Activated CD4-positive, alpha-beta T cell treated with anti-CD3 and anti-CD28 coated beads, Interleukin-2, amount 50 U/mL, for 24 hours (primary cell): ENCODE measurements around the gene DMRT2.

Source experiments
- DNase-seq, 2 donors: peaks; one replicate each; pipeline ENCODE4 v3.0.0-alpha.2; 2020; ENCODE audit warnings: low read depth in 1 of 2, low spot score in 1 of 2

Gene DMRT2

DNA sequence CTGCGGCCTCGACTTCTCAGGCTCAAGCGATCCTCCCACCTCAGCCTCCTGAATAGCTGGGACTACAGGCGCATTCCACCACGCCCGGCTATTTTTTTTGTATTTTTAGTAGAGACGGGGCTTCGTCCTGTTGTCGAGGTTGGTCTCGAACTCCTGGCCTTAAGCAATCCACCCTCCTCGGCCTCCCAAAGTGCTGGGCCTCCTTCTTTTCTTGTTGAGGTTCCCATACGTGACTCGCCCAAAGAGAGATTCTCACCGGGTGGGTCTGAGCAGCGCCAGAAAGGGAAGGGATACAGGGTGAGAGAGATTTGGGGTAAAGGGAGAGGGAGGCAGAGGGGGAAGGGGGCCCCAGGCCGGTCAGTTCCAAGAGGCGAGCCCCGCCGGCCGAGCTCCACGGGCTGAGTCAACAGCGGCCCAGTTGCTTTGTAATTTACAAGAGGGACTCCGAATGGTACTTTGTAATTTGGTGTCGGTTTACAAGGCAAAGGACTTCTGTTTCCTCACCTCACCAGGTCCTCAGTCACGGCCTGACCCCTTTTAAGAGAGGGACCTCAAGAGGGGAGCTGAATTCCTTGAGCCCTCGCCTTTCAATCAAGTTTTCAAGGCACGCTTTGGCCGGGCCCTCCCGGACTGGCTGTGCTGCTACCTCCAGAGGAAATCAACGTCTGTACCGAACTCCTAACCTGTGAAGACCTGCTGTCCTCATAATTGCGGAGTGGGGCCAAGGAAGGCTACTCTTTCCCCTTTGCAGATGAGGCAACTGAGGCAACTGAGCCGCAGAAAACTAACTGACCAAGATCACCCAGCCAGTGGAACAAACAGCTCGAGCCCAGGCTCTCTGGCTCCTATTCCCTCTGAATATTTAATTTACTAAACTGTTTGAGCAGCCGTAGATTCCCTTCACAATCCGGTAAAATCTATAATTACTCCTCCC is 3.3 kb upstream of the DMRT2 start:
- DNase-seq, result no peak

DNA sequence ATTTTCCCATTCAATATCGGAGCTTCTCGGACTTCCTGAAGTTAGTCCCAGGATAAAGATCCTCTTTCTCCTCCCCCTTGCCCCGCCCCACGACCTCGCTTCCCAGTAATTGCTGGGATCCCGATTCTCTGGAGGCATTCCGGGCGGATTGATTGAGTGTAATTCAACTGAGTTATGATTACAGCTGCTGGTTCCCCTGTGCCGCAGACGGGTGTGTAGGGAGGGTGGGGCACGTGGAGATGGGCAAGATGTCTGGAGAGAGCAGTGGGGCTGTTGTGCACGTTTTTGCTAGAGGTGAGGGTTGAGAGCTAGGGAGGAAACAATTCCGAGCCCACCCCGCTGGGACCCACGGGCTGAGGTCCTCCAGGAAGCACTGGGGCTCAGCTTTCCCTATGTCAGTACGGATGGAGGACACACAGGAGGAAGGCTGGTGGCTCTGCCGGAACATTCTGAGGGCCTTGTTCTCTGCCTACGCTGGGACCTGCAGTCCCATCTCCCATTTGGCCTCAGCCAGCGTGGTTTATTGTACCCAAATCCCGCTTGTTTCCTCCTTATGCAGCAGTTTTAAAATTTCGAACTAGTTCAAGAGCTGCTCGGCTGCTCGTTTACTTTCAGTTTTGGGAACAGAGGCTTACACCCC is 2.4 kb upstream of the DMRT2 start:
- no peak for DNase-seq

DNA sequence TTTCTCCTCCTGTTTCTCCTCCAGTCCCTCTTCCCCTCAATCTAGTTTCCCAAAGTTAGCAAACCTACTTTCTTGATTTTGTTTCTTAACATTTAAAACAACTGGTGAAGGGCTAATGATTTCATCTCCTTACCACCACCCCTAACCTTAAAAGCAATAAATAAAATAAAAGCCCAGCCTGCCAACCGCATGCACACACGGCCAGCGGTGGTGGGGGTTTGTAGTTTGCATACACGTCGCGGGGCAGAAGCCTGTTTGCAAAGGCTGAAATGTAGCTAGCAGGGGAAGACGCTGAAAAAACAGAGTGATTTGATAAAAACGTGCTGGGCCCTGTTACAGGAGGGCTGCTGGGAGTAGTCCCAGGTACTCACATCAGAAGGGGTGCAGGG is 1.9 kb upstream of the DMRT2 start:
- DNase-seq, result no peak

DNA sequence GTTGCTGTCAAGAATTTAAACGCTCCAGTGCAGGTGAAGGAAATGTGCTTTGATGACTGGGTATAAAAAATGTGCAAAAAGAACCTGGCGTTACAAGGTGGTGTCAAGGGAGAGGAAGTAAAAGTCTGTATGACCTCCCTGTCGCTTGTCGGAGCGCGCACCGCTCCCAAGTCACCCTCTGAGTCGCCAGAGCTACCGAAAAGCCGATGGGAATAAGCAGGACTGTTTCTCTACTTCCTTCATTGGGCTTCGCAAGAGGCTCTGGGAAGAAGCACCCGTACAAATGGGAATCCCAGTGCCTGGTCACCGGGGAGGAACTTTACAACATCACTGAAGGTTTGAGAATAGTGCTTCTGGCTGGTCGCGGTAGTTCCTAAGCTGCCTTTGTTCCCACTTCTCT is 1.3 kb upstream of the DMRT2 start:
- DNase-seq, result no peak

DNA sequence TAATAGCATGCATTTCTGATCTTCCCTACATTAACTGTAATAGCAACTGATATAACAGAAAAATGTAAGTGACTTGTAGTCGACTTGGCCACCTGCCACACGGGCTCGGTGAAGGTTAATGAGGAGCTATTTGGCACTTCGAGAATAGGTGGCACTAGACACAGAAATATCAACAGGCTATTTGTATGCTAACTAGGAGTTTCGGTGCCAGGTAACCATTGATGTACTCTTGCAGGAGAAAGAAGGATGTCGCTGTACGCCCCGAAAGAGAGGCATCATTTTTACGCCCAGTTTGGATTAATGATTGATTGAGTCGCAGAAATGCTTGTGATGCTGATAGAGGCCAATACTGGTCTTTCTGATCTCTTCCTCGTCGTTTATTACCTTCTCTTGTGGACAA is 516 bp upstream of the DMRT2 start:
- no peak for DNase-seq

DNA sequence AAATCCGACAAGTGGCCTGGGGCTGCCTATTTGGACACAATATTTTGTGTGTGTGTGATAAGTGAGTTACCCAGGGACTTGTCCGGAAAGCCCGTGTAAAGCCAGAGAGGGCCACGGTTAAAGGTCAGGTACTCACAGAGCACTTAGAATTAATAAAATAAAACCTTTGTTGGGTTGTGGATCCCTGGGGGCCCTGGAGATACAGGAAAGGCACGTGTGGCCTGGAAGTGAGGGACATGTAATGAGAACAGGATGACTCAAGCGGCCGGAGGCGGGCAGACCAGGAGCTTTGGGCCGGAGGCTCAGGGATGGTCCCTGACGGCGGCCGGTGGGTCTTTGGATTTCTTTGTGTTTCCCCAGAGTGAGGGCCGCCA is 1.0 kb downstream of the DMRT2 start:
- DNase-seq, result no peak

DNA sequence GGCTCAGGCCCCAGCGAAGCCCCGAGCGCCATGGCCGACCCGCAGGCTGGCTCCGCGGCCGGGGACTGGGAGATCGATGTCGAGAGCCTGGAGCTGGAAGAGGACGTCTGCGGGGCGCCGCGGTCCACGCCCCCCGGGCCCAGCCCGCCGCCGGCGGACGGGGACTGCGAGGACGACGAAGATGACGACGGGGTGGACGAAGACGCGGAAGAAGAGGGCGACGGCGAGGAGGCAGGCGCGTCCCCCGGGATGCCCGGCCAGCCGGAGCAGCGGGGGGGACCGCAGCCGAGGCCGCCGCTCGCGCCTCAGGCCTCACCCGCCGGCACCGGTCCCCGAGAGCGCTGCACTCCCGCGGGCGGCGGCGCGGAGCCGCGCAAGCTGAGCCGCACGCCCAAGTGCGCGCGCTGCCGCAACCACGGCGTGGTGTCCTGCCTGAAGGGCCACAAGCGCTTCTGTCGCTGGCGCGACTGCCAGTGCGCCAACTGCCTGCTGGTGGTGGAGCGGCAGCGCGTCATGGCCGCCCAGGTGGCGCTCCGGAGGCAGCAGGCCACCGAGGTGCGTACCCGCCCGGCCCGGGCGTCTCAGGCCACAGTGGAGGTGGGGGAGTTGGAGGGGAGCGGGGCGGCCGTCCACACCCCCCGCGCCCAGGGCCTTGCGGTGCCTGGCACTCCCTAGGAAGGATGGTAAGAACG is 1.6 kb downstream of the DMRT2 start:
- no peak for DNase-seq

DNA sequence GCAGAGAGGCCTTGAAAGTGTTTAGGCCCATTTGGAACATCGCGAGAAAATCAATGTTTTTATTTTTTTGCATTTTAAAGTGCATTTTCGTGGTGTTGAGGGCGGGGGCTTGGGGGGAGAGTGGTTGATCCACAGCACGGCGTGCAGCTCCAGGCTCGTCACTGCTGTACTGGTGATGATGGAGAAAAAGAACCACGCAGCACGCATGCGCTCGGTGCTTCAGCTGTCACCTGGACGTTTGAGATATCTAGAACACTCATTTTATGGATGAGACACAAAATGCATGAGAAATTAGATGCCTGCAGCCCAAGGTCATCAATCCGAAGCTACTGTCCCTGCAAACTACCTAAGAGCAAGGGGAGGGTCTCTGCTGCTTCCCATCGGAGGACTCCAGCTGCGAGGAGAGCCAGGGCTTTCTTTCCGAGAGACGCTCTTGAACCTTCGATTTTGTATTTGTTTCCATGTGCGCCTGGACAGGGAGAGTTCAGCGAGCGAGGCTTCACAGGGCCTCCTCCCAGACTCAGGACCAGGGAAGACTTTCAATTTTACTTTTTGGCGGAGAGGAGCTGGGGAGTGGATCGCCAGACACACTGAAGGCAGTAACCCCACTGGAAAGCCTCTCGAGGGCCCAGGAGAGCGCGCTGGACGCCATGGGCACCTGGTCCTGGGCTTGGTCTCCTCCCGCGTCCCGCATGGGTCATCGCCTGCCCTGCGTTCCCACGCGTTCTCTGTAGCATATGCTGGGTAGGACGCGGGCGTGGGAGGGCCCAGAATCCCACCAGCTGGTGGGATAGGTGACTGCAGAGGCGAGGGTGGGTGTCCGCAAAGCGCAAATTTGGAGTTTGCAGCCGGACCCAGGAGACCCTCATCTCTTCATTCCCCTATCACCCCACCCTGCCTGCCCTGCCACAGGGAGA is 2.5 kb downstream of the DMRT2 start:
- no peak for DNase-seq

DNA sequence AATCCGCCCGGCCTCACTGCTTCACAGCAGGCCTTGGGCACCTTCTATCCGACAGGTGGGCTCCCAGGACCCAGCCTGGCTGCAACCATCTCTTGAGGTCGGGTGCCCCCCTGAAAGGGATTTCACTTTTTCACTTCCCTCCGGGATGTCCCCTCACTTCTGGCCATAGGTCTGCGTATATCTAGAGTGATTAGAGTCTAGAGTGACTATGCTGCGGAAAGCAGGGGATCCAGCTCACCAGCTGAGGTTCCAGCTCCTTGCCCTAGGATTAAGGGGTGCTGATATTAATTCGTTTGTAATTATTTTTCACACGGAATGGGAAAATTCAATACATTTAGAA is 3.1 kb downstream of the DMRT2 start:
- DNase-seq, result no peak

DNA sequence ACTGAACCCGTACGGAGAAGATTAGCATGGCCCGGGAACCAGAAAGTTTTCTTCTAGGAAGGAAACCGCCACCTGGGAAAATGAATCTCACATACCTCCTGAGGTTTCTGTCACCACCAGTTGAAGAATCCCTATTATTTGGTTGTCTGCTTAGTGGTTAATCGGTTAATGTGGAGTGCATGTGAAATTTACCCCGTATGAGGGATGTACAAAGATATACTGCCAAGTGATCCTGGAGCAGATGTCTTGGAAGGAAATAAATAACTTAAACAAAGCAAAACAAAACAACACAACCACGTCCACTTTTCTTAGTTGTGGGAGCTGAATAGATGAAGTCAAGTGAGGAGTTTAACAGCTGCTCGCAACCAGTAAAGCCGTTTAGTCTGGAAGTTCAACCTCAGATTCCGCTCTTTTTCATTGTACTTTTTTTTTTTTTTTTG is 3.8 kb downstream of the DMRT2 start:
- DNase-seq, result no peak

DNA sequence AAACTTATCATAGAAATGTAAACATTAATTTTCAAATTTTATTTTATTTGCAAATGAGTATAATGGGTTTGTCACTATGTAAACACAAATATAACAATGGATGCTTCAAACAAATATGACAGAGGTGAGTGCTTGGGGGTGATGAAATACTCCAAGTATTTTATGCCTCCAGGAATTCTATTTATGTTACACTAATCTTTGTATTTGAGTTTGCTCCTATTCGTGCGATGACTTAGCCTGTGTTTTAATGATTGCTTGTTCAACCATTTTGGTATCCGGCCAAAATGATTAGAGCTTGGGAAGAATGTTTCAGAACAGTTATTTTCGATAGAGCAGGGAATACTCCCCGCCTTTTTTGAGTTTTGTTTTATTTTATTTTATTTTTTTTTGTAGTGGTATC is 5.0 kb downstream of the DMRT2 start:
- no peak for DNase-seq

DNA sequence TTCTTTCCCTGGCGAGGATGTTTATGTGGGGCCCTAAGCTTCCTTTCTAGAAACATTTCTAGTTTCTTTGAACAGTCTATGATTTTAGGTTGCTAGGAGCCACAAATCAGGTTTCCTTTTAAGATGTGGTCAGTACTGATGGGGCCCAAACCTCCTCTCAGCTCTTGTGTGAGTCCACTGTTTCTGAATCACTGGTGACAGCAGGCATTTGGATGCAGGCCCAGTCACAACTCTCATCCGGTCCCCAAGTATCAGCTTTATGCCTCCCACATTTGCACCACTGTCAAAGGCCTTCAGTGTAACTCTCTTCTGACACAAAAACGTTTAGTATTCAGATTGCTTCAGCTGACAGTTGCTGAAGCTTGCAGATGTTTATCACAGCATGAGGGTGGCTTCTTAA is 7.8 kb downstream of the DMRT2 start:
- DNase-seq, result no peak

DNA sequence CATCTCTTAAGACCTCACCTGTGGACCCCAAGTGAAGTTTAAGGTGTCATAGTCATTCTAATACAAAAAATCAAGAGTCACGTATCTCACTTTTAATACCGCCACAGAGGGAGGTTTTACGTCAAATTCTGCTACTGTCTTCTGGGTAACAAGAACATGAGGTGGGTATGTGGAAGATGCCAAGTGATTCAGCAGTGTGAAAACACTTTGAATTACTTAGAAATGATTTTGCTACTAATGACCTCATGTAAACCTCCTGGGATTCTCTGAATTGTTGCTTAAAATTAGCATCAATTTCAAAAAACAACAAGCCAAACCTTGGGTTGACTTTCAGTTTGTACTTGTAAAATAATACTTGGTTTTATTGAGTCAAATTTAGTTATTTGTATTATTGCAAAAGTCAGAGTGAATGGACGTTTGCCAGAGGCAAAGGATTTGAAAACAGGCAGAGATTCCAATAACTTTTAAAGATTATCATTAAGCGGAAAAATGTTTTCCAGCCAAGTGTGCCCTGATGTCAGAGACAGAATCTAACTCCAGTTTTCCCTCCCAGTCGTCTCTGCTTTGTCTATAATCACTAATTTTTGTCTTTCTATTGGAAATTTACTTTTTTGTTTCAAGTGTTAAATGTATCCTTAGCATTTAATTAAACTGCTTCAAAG is 8.8 kb downstream of the DMRT2 start:
- DNase-seq, result no peak

DNA sequence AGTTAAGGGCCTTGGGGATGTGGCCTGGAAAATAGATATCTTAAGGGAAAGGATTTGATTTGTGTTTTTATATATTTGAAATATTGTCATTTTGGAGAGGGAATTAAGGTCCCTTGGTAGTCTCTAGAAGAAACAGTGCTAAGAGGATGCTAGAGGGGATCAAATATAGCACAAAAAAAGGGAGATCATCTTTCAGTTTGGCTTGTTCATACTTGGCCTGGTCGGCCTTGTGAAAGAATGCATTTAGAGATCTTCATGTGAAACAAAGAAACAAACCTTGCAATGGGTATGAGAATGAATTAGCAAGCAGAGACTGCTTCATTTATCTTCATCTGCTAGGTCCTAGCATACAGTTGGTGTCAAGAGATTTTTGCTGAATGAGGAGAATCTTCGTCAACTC is 15.0 kb downstream of the DMRT2 start:
- DNase-seq, result no peak

DNA sequence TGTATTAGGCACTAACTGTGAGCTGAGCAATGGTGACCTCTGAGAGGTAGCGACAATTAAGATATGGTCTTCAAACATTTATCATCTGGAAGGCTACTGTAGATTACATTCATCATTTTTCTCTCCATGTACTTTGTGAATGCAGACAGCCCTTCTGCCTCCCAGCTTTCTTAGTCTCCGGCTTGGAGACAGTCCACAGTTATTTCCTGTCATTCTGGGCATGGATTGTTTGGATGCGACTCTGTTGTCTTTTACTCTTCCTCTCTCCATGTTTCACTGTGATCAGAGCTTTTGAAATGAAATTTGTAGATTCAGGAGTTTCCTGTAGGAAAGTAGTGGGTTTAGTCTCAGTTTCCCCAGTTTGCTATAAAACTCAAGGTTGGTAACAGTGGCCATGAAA is 20.5 kb downstream of the DMRT2 start:
- DNase-seq, result no peak

DNA sequence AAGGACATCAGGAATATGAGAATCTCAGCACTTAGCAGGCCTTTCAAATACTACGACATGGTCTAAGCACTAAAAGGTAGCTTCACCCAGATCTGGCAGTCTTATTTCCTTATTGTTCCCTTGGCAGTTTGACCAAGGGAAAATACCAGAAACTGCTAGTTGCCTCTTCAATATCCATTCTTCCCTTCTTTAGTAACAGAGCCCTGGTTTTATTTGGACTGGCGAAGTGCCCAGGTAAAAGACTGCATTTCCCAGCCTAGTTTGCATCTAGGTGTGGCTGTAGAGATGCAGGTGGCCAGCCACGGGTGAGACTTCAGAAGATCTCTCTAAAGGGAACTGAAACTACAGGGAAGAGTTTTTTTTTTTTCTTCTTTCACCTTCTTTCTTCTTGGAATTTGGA is 21.6 kb downstream of the DMRT2 start:
- DNase-seq, result no peak

DNA sequence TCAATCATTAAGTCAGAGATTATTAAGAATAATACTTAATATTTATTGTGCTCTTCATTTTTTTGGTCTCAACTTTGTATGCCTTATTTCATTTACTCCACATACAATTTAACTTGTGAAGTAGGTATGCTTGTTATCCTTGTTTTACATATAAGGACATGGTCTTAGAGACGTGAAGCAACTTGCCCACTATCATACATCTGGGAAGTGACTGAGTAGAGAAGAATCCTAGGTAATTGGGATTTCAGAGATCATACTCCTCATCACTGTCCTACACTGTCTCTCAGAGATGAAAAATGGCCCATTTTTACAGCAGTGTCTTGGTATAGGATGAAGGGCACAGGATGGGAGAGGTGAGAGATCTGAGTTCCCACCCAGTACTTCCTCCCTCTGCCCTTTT is 23.3 kb downstream of the DMRT2 start:
- no peak for DNase-seq

DNA sequence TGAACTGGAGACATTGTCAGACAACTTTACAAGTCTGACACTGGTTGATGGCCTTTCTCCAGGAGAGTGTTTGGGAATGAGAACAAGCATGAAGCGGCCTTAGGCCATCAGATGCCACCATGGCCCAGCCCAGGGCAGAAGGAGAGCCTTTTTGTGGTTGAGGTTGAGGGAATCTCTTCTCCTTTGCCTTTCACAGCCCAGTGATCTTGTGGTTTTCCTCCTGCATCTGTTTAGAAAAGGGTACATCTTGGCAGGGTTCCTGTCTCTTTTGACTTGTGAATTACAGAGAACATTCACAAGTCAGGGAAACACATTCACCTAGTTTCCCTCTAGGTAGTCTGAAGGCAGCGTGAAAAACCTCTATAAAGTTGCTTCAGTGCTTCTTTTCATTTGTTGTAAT is 27.5 kb downstream of the DMRT2 start:
- DNase-seq, result no peak

DNA sequence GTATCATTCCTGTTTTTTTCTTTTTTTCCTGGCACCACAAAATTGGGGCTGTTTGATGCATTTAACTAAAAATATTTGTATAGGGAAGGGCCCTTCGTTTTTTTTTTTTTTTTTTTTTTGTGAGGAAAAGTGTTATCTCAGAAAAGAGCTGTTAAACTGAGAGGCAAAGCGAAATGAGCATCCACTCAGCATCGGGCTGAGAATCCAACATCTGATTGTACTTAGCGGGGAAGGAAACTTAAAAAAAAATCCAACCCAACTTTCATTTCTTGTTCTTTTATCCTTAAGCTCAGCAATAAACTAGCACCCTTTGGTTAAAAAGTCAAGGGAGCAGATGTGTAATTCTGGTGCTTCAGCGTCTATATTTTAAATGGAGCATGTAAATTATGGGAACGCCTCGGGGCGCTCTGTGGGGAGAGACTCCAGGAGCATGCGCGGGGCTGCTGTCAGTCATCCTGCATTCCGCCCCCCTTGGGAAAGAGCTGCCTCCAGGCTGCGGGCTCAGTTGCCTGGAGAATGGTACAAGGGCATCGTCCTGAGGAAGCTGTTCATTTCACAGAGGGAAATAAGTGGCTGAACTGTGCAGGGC is 33.3 kb downstream of the DMRT2 start:
- no peak for DNase-seq

DNA sequence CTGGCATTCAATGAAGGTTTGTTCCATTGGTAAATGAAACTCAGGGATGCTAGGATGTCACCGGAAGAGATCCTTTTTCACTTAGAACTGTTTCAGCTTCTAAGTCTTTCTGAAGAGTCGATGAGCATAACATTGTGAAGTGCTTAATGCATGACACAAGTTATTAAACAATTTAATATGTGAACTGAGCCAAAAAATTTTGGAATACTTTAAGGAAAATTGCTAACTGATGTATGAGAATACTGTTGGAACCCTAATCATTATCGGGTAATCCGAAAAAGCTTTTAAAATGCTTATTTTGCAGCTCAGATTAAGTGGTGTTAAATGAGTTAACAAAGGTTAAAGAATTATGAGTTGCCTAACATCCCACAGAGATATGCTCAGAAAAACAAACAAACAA is 34.9 kb downstream of the DMRT2 start:
- DNase-seq, result no peak
